ENCODE data around the gene AHNAK.

GRCh38 chr11:62556875-62557631 is 10.4 kb upstream of the AHNAK start:
- no peak for TF ChIP-seq CTCF (IDR thresholded peaks at IDR 0.05; ENCODE audit: low read length)
- TF ChIP-seq EZH2 (IDR thresholded peaks at IDR 0.05; ENCODE audit: borderline replicate concordance, low read length): no peak
